KMS-11 (cell line): ENCODE data around the gene KCTD20.

Experiments
- H2AFZ ChIP-seq: fragments of 200-600 bp; sonication (generic); 2 replicates; pipeline ENCODE4 v1.6.1; 2016; ENCODE audit warnings: antibody characterized with exemption, mixed run types, low read depth
- H3K27ac ChIP-seq: fragments of 200-600 bp; sonication (generic); 2 replicates; pipeline ENCODE4 v1.6.1; 2016; ENCODE audit warnings: mild to moderate bottlenecking, mixed run types
- H3K27me3 ChIP-seq: fragments of 200-600 bp; sonication (generic); 2 replicates; pipeline ENCODE4 v1.6.1; 2017; ENCODE audit warnings: mild to moderate bottlenecking, low read depth, mixed run types, moderate library complexity; ENCODE audit not compliant: insufficient read depth
- H3K36me3 ChIP-seq: fragments of 200-600 bp; sonication (generic); 2 replicates; pipeline ENCODE4 v1.6.1; 2017; ENCODE audit warnings: mild to moderate bottlenecking, mixed run types; ENCODE audit not compliant: insufficient read depth
- H3K4me1 ChIP-seq: fragments of 200-600 bp; sonication (generic); 2 replicates; pipeline ENCODE4 v1.6.1; 2016; ENCODE audit warnings: mild to moderate bottlenecking, low read depth, mixed run types; ENCODE audit not compliant: poor library complexity, severe bottlenecking
- H3K4me2 ChIP-seq: fragments of 200-600 bp; sonication (generic); 2 replicates; pipeline ENCODE4 v1.7.0; 2016; ENCODE audit warnings: mild to moderate bottlenecking, mixed run types
- H3K4me3 ChIP-seq: fragments of 200-600 bp; sonication (generic); IDR thresholded peaks from 2 replicates; pipeline ENCODE4 v1.6.1; 2017; ENCODE audit warnings: low read depth, low read length, mixed read lengths; ENCODE audit not compliant: insufficient read depth
- H3K79me2 ChIP-seq: fragments of 200-600 bp; sonication (generic); 2 replicates; pipeline ENCODE4 v1.6.1; 2016; ENCODE audit warnings: low read depth, mixed run types; ENCODE audit not compliant: insufficient read depth
- H3K9ac ChIP-seq: fragments of 200-600 bp; sonication (generic); 2 replicates; pipeline ENCODE4 v1.6.1; 2016; ENCODE audit warnings: mild to moderate bottlenecking, mixed run types
- H4K20me1 ChIP-seq: fragments of 200-600 bp; sonication (generic); 2 replicates; pipeline ENCODE4 v1.6.1; 2016; ENCODE audit warnings: mild to moderate bottlenecking, mixed run types; ENCODE audit not compliant: insufficient read depth
- TF ChIP-seq, protein P1 (sequence below): fragments of 200-600 bp; sonication (generic); conservative IDR thresholded peaks from 2 replicates; pipeline ENCODE4 v1.6.1; 2017; ENCODE audit warnings: low read depth, mild to moderate bottlenecking, antibody characterized with exemption, low read length, moderate library complexity, mixed read lengths

The KCTD20 gene

DNA sequence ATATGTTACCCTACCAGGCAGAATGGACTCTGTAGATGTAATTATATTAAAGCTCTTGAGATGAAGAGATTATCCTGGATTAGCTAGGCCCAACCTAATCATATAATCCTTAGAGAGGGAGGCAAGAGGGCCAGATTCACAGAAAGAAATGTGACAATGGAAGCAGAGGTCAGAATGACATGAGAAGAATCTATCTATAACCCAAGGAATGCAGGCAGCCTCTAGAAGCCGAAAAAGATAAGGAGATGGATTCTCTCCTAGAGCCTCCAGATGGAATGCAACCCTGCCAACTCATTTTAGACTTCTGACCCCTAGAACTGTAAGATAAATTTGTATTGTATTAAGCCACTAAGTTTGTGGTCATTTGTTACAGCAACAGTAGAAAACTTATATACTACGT, 12.4 kb upstream of the KCTD20 start:
- Histone ChIP-seq H2AFZ (no peak overlapping the region), H3K36me3 (no peaks in the 10 kb centered on the region), H3K9ac (no peak overlapping the region), H3K4me2 (no peak overlapping the region), H3K27ac (no peak overlapping the region), H3K27me3 (no peaks in the 10 kb centered on the region), H3K4me1 (peaks cover 19% of the 10 kb centered on the region), H3K4me3 (no peak overlapping the region), H4K20me1 (no peaks in the 10 kb centered on the region), H3K79me2 (no peaks in the 10 kb centered on the region)
- TF ChIP-seq, protein P1, sequence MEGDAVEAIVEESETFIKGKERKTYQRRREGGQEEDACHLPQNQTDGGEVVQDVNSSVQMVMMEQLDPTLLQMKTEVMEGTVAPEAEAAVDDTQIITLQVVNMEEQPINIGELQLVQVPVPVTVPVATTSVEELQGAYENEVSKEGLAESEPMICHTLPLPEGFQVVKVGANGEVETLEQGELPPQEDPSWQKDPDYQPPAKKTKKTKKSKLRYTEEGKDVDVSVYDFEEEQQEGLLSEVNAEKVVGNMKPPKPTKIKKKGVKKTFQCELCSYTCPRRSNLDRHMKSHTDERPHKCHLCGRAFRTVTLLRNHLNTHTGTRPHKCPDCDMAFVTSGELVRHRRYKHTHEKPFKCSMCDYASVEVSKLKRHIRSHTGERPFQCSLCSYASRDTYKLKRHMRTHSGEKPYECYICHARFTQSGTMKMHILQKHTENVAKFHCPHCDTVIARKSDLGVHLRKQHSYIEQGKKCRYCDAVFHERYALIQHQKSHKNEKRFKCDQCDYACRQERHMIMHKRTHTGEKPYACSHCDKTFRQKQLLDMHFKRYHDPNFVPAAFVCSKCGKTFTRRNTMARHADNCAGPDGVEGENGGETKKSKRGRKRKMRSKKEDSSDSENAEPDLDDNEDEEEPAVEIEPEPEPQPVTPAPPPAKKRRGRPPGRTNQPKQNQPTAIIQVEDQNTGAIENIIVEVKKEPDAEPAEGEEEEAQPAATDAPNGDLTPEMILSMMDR: no peak

DNA sequence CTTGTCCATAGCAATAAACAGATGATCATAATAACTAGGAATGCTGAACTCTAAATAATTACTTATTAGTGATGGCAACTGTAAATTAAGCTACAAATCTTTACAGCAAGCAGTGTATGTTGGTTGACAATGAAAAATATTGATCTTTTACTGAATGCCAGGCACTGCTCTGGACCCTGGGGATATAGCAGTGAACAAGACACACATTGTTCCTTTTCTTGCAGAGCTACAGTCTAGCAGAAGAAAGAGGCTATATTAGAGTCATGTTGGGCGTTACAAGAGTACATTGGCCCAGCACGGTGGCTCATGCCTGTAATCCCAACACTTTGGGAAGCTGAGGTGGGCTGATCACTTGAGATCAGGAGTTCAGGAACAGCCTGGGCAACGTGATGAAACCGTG, 11.6 kb upstream of the KCTD20 start:
- peaks cover 19% of the 10 kb centered on the region for H3K4me1 ChIP-seq
- no peaks in the 10 kb centered on the region for H4K20me1 ChIP-seq
- H3K4me2 ChIP-seq: no peak overlapping the region
- H3K4me3 ChIP-seq: no peak overlapping the region
- no peak overlapping the region for H3K9ac ChIP-seq
- no peaks in the 10 kb centered on the region for H3K27me3 ChIP-seq
- no peaks in the 10 kb centered on the region for H3K36me3 ChIP-seq
- H3K79me2 ChIP-seq: no peaks in the 10 kb centered on the region
- TF ChIP-seq, protein P1: no peak
- no peak overlapping the region for H3K27ac ChIP-seq
- no peak overlapping the region for H2AFZ ChIP-seq

DNA sequence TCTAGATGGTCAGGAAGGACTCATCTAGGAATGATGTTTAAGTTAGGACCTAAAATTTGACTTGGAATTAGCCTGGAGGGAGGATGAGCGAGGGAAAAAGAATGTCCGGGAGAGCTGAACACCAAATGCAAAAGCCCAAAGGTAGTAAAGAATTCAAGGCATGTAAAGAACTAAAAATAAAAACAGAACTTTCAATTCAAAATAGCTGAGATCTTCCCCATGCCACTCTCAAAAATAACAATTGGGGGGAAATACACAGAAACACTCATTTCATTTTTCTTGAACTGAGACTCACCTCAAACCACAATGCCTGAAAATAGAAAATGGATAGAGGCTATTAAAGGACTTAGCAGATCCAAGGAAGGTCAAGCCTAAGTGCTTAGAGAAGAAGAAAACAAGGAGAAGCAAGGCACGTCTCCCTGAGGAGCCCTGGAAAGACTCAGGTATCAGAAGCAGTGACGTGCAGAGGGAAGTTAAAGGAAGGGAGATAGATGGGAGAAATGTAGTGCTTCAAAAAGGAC, 10.6 kb upstream of the KCTD20 start:
- TF ChIP-seq, protein P1: no peak
- Histone ChIP-seq H3K9ac (no peak overlapping the region), H3K27me3 (no peaks in the 10 kb centered on the region), H4K20me1 (no peaks in the 10 kb centered on the region), H3K4me1 (peaks cover 19% of the 10 kb centered on the region), H3K36me3 (no peaks in the 10 kb centered on the region), H3K79me2 (no peaks in the 10 kb centered on the region), H2AFZ (peak overlapping the region; percentile 30; the same call in 1 of the 2 replicates), H3K27ac (no peak overlapping the region), H3K4me2 (peak overlapping the region; percentile 41; the same call in 1 of the 2 replicates), H3K4me3 (no peak overlapping the region)

DNA sequence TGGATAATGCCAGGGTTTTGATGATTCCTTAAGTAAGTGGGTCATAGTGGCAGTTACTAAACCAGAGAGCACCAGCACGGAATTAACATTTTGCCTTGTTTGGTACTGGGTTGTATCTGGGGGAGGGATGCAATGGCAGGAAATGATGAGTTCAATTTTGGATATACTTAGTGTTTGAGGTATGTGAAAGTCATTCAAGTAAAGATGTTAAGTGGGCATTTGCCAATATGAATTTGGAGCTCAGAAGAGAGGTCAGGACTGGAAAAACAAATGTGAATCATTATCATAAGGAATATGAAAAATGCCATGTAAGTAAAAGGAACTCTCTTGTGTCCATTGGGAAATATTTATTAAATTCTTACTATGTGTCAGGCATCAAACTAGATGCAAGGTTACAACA, 6.3 kb upstream of the KCTD20 start:
- Histone ChIP-seq H3K27me3 (no peaks in the 10 kb centered on the region), H2AFZ (no peak overlapping the region), H3K4me2 (no peak overlapping the region), H3K9ac (no peak overlapping the region), H3K27ac (no peak overlapping the region), H3K79me2 (no peaks in the 10 kb centered on the region), H4K20me1 (no peaks in the 10 kb centered on the region), H3K36me3 (no peaks in the 10 kb centered on the region), H3K4me1 (peaks cover 28% of the 10 kb centered on the region), H3K4me3 (no peak overlapping the region)
- TF ChIP-seq, protein P1: no peak
